HG03280 (cell line): ENCODE results near the gene SSUH2.
"Not testable (repeated sequence)": the region's sequence is repeated elsewhere in the genome, so short reads cannot be mapped to it uniquely, and the experiment has no call there.

ENCODE experiments used
- ATAC-seq: cut with Tn5 transposase; IDR thresholded peaks from one replicate; pipeline ENCODE4 v1.9.1; 2021; ENCODE audit warnings: mild to moderate bottlenecking, moderate library complexity; ENCODE audit not compliant: unreplicated experiment

Gene SSUH2

GRCh38 chr3:8659242-8659641, 14.6 kb upstream of the SSUH2 start:
- no peak for ATAC-seq

- ATAC-seq, result peak; percentile 85
Observed at GRCh38 chr3:8658306-8659212, 14.0 kb upstream of the SSUH2 start.

- ATAC-seq, result no peak
Observed at GRCh38 chr3:8657804-8658305, 13.3 kb upstream of the SSUH2 start.

- no peak for ATAC-seq
Observed at GRCh38 chr3:8656240-8656639, 11.6 kb upstream of the SSUH2 start.

- ATAC-seq, result no peak
Observed at GRCh38 chr3:8655387-8655835, 10.8 kb upstream of the SSUH2 start.

GRCh38 chr3:8654572-8655329, 10.2 kb upstream of the SSUH2 start:
- not testable (repeated sequence) for ATAC-seq

- ATAC-seq, result no peak
Observed at GRCh38 chr3:8653800-8654408, 9.3 kb upstream of the SSUH2 start.

- ATAC-seq, result no peak
Observed at GRCh38 chr3:8652324-8652987, 7.9 kb upstream of the SSUH2 start.

GRCh38 chr3:8651418-8652323, 7.1 kb upstream of the SSUH2 start:
- no peak for ATAC-seq

- ATAC-seq, result no peak
Observed at GRCh38 chr3:8650583-8651416, 6.2 kb upstream of the SSUH2 start.

GRCh38 chr3:8649757-8650156, 5.2 kb upstream of the SSUH2 start:
- no peak for ATAC-seq

GRCh38 chr3:8648909-8649741, 4.5 kb upstream of the SSUH2 start:
- ATAC-seq, result no peak

- ATAC-seq, result no peak
Observed at GRCh38 chr3:8647137-8647985, 2.8 kb upstream of the SSUH2 start.

- no peak for ATAC-seq
Observed at GRCh38 chr3:8646313-8646938, 1.8 kb upstream of the SSUH2 start.

GRCh38 chr3:8645712-8646111, 1.1 kb upstream of the SSUH2 start:
- ATAC-seq, result no peak

GRCh38 chr3:8643693-8644365, 769 bp downstream of the SSUH2 start:
- no peak for ATAC-seq
